ENCODE results near the gene TPMT.
"Not testable (repeated sequence)": the region's sequence is repeated elsewhere in the genome, so short reads cannot be mapped to it uniquely, and the experiment has no call there.

Gene TPMT

GRCh38 chr6:18154507-18155149 is at the start of gene TPMT:
TSS of gene TPMT (minus strand) at chr6:18155077. CDS start at chr6:18149127, 5,950 bp downstream.
- Mint-ChIP-seq H3K27ac (peak within 1 kb of the TSS; percentile 85), H3K27me3 (no peaks in the 10 kb centered on the region), H3K36me3 (ENCODE audit: low read depth) (no peaks in the 10 kb centered on the region)

GRCh38 chr6:18203786-18204185 is 48.9 kb upstream of the TPMT start:
- Mint-ChIP-seq H3K4me3 (no peak overlapping the region), H3K4me1 (ENCODE audit: low read depth) (no peaks in the 10 kb centered on the region), H3K27me3 (no peaks in the 10 kb centered on the region), H3K9me3 (no peaks in the 10 kb centered on the region), H3K27ac (no peak overlapping the region), H3K36me3 (ENCODE audit: low read depth) (peaks cover 32% of the 10 kb centered on the region)

More at GRCh38 chr6:18154507-18155149, at the start of gene TPMT:
- H3K9me3 Mint-ChIP-seq, result no peaks in the 10 kb centered on the region
- peak within 1 kb of the TSS; percentile 95 for H3K4me3 Mint-ChIP-seq
- peaks cover 32% of the 10 kb centered on the region for H3K4me1 Mint-ChIP-seq (ENCODE audit: low read depth)

- Mint-ChIP-seq H3K4me1 (ENCODE audit: low read depth) (no peaks in the 10 kb centered on the region), H3K4me3 (no peak overlapping the region), H3K9me3 (no peaks in the 10 kb centered on the region), H3K27ac (no peak overlapping the region), H3K36me3 (ENCODE audit: low read depth) (peaks cover 48% of the 10 kb centered on the region), H3K27me3 (no peaks in the 10 kb centered on the region)
Observed at GRCh38 chr6:18192026-18192425, 37.1 kb upstream of the TPMT start.

GRCh38 chr6:18189196-18189595 is 34.3 kb upstream of the TPMT start:
- peaks cover 14% of the 10 kb centered on the region for H3K4me1 Mint-ChIP-seq (ENCODE audit: low read depth)
- no peak overlapping the region for H3K27ac Mint-ChIP-seq
- H3K36me3 Mint-ChIP-seq (ENCODE audit: low read depth), result peaks cover 40% of the 10 kb centered on the region
- no peak overlapping the region for H3K4me3 Mint-ChIP-seq
- H3K27me3 Mint-ChIP-seq, result no peaks in the 10 kb centered on the region
- H3K9me3 Mint-ChIP-seq, result no peaks in the 10 kb centered on the region

DNA sequence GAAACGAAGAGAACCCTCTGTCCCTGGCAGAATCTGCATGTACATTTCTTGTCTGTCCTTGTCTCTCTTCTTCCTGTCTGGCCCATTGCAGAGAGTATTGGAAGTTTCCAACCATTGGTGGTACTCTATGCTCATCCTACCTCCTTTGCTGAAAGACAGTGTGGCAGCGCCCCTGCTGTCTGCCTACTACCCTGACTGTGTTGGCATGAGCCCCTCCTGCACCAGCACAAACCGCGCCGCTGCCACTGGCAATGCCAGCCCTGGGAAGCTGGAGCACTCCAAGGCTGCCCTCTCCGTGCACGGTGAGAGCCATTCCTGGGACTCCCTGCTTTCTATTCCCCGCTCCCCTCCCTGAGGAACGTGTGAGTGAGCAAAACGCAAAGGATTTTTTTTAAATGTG is 32.8 kb upstream of the TPMT start:
- H3K36me3 Mint-ChIP-seq (ENCODE audit: low read depth), result peaks cover 47% of the 10 kb centered on the region
- H3K4me1 Mint-ChIP-seq (ENCODE audit: low read depth), result peaks cover 14% of the 10 kb centered on the region
- H3K27me3 Mint-ChIP-seq, result no peaks in the 10 kb centered on the region
- no peak overlapping the region for H3K4me3 Mint-ChIP-seq
- no peaks in the 10 kb centered on the region for H3K9me3 Mint-ChIP-seq
- H3K27ac Mint-ChIP-seq, result no peak overlapping the region

GRCh38 chr6:18186540-18187250 is 31.8 kb upstream of the TPMT start:
- Mint-ChIP-seq H3K4me1 (ENCODE audit: low read depth) (peaks cover 14% of the 10 kb centered on the region), H3K4me3 (no peak overlapping the region), H3K27ac (peak overlapping the region; percentile 3), H3K27me3 (no peaks in the 10 kb centered on the region), H3K36me3 (ENCODE audit: low read depth) (peaks cover 50% of the 10 kb centered on the region), H3K9me3 (no peaks in the 10 kb centered on the region)

GRCh38 chr6:18186033-18186432 is 31.2 kb upstream of the TPMT start:
- H3K27me3 Mint-ChIP-seq, result no peaks in the 10 kb centered on the region
- peaks cover 44% of the 10 kb centered on the region for H3K36me3 Mint-ChIP-seq (ENCODE audit: low read depth)
- no peak overlapping the region for H3K27ac Mint-ChIP-seq
- peaks cover 14% of the 10 kb centered on the region for H3K4me1 Mint-ChIP-seq (ENCODE audit: low read depth)
- no peak overlapping the region for H3K4me3 Mint-ChIP-seq
- H3K9me3 Mint-ChIP-seq, result no peaks in the 10 kb centered on the region

DNA sequence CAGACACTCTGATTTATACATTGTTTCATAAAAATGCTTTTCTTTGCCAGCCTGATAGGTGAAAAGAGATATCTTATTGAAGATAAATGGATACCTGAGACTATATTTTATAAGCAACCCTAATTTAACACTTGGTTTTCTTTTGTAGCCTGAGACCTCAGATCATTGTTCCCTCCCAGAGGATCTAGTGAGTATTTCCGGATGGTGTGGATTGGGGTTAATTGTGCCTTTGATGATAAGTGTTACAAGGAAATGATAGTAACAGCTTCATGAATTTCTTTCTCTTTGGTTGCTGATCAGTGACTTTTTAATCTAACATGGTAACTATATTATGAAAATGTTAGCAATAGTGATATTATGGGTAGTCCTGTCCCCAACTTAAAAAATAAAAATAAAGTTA is 30.7 kb upstream of the TPMT start:
- Mint-ChIP-seq H3K27me3 (no peaks in the 10 kb centered on the region), H3K36me3 (ENCODE audit: low read depth) (peaks cover 47% of the 10 kb centered on the region), H3K4me3 (no peak overlapping the region), H3K4me1 (ENCODE audit: low read depth) (peaks cover 14% of the 10 kb centered on the region), H3K27ac (no peak overlapping the region), H3K9me3 (no peaks in the 10 kb centered on the region)

DNA sequence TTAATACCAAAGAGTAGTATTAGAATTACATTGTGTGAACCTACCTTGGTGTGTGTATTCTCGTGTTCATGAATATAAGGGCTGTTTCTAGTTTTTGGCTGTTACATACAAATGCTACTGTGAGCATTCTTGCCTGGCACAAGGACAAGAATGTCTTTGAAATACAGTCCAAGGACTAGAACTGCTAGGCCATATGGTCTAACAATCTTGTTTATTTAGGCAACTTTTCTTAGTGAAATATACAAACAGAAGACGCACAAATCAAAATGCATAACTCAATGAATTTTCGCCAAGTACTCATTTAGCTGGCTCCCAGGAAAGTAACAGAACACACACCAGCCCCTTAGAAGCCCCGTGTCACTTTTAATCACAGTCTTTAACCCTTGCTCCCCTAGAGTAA is 28.9 kb upstream of the TPMT start:
- Mint-ChIP-seq H3K9me3 (no peaks in the 10 kb centered on the region), H3K4me1 (ENCODE audit: low read depth) (peaks cover 23% of the 10 kb centered on the region), H3K36me3 (ENCODE audit: low read depth) (peaks cover 40% of the 10 kb centered on the region), H3K4me3 (no peak overlapping the region), H3K27me3 (no peaks in the 10 kb centered on the region), H3K27ac (no peak overlapping the region)

GRCh38 chr6:18182568-18182967 is 27.7 kb upstream of the TPMT start:
- H3K4me1 Mint-ChIP-seq (ENCODE audit: low read depth), result peaks cover 23% of the 10 kb centered on the region
- peaks cover 37% of the 10 kb centered on the region for H3K36me3 Mint-ChIP-seq (ENCODE audit: low read depth)
- no peaks in the 10 kb centered on the region for H3K9me3 Mint-ChIP-seq
- no peak overlapping the region for H3K27ac Mint-ChIP-seq
- H3K4me3 Mint-ChIP-seq, result no peak overlapping the region
- no peaks in the 10 kb centered on the region for H3K27me3 Mint-ChIP-seq

GRCh38 chr6:18179770-18180356 is 25.0 kb upstream of the TPMT start:
- no peak overlapping the region for H3K4me3 Mint-ChIP-seq
- H3K36me3 Mint-ChIP-seq (ENCODE audit: low read depth), result peaks cover 50% of the 10 kb centered on the region
- H3K9me3 Mint-ChIP-seq, result peaks cover 5% of the 10 kb centered on the region
- peaks cover 16% of the 10 kb centered on the region for H3K4me1 Mint-ChIP-seq (ENCODE audit: low read depth)
- no peaks in the 10 kb centered on the region for H3K27me3 Mint-ChIP-seq
- no peak overlapping the region for H3K27ac Mint-ChIP-seq

- peaks cover 55% of the 10 kb centered on the region for H3K36me3 Mint-ChIP-seq (ENCODE audit: low read depth)
- peaks cover 5% of the 10 kb centered on the region for H3K9me3 Mint-ChIP-seq
- no peaks in the 10 kb centered on the region for H3K27me3 Mint-ChIP-seq
- peaks cover 14% of the 10 kb centered on the region for H3K4me1 Mint-ChIP-seq (ENCODE audit: low read depth)
- no peak overlapping the region for H3K4me3 Mint-ChIP-seq
- no peak overlapping the region for H3K27ac Mint-ChIP-seq
Observed at GRCh38 chr6:18178960-18179615, 24.2 kb upstream of the TPMT start.

DNA sequence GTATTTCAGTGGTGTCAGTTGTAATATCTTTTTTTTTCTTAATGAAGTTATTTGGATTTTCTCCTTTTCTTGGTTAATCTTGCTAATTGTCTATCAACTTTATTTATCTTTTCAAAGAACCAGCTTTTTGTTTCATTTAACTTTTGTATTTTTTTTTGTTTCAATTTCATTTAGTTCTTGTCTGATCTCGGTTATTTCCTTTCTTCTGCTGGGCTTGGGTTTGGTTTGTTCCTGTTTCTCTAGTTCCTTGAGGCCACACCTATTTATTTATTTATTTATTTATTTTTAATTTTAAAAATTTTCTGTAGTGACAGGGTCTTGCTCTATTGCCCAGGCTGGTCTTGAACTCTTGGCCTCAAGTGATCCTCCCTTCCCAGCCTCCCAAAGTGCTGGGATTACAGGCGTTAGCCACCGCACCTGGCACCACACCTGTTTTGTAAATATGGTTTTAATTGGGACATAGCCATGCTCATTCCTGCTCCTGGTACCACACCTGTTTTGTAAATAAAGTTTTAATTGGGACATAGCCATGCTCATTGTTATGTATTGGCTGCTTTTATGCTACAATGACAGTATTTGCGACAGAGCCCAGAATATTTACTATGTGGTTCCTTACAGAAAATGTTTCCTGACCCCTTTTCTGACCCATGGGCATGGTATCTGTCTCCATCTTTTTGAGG is 22.5 kb upstream of the TPMT start:
- H3K36me3 Mint-ChIP-seq (ENCODE audit: low read depth), result peaks cover 50% of the 10 kb centered on the region
- peaks cover 14% of the 10 kb centered on the region for H3K4me1 Mint-ChIP-seq (ENCODE audit: low read depth)
- H3K27me3 Mint-ChIP-seq, result no peaks in the 10 kb centered on the region
- H3K27ac Mint-ChIP-seq, result no peak overlapping the region
- H3K4me3 Mint-ChIP-seq, result no peak overlapping the region
- peaks cover 5% of the 10 kb centered on the region for H3K9me3 Mint-ChIP-seq

- not testable (repeated sequence) for H3K9me3 Mint-ChIP-seq, H3K4me3 Mint-ChIP-seq, H3K27me3 Mint-ChIP-seq, H3K27ac Mint-ChIP-seq
- H3K4me1 Mint-ChIP-seq (ENCODE audit: low read depth), result peaks cover 14% of the 10 kb centered on the region
- H3K36me3 Mint-ChIP-seq (ENCODE audit: low read depth), result peaks cover 53% of the 10 kb centered on the region
Observed at GRCh38 chr6:18176198-18176597, 21.3 kb upstream of the TPMT start.

DNA sequence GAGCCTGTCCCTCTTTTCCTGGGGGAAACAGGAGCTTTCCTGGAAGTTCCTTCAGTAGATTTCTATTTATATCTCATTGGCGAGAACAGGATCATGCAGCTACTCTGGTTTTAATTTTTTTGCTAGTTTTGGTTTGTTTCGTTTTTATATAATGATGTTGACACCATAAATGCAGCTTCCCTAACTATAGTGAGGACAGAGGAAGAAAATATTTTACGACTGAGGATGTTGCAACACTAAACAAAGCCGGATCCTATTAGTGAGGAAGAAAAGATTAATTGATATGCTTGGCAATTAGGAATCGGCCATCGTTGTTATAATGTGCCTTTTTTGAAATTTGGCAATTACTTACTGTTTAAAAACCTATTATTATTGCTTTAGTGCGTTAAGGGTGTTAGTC is 17.0 kb upstream of the TPMT start:
- peaks cover 2% of the 10 kb centered on the region for H3K4me1 Mint-ChIP-seq (ENCODE audit: low read depth)
- H3K27ac Mint-ChIP-seq, result no peak overlapping the region
- H3K36me3 Mint-ChIP-seq (ENCODE audit: low read depth), result peaks cover 60% of the 10 kb centered on the region
- H3K9me3 Mint-ChIP-seq, result peaks cover 5% of the 10 kb centered on the region
- H3K4me3 Mint-ChIP-seq, result no peak overlapping the region
- no peaks in the 10 kb centered on the region for H3K27me3 Mint-ChIP-seq

Measured in stimulated activated naive CD8-positive, alpha-beta T cell treated with anti-CD3 and anti-CD28 coated beads, Interleukin-15, Interleukin-2, amounts not matched to agents 100 ng/mL and 50 ng/mL, for 24 hours (primary cell).